GM13976 (cell line): ENCODE results near the gene CD3E.

ENCODE experiments used
- DNase-seq: peaks from one replicate; pipeline ENCODE4 v3.0.0; 2012; ENCODE audit warnings: low spot score
- in situ Hi-C: fragments of 300-500 bp; cut with MboI; formaldehyde crosslinking; loops from one replicate; pipeline ENCODE4 v1.12.0; 2022; ENCODE audit warnings: low sequenced_read_pairs, mixed read lengths, inconsistent platforms; ENCODE audit not compliant: unreplicated experiment
- TF ChIP-seq, protein P1 (sequence below): IDR thresholded peaks from 2 replicates; pipeline ENCODE4 v1.5.1; 2012; ENCODE audit warnings: borderline replicate concordance, mild to moderate bottlenecking; ENCODE audit not compliant: insufficient read depth; ENCODE audit errors: extremely low read depth, missing control alignments, control extremely low read depth

The CD3E gene

DNA sequence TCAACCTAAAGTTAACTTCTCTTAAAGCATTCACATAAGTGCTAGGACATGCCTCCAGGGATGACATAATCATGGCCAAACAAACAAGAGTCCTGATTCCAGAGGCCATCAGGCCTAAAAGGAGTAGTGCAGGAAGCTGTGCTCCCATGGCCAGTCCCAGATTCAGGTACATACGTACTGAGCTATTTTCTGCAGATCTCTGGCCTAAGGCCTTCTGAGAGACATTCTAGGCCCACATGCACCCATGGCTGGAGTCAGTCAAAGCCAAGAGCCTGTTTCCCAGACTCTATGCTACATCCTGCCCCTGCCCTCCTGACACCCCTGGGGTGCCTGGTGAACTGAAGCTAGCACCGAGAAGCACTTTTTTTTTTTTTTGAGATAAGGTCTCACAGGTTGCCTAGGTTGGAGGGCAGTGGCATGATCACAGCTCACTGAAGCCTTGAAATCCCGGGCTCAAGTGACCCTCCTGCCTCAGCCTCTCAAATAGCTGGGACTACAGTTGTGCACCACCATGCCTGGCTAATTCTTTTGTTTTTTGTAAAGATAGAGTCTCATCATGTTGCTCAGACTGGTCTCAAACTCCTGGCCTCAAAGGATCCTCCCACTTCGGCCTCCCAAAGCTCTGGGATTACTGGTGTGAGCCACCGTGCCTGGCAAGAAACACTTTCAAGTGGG is 37.4 kb downstream of the CD3E start:
- TF ChIP-seq, protein P1, sequence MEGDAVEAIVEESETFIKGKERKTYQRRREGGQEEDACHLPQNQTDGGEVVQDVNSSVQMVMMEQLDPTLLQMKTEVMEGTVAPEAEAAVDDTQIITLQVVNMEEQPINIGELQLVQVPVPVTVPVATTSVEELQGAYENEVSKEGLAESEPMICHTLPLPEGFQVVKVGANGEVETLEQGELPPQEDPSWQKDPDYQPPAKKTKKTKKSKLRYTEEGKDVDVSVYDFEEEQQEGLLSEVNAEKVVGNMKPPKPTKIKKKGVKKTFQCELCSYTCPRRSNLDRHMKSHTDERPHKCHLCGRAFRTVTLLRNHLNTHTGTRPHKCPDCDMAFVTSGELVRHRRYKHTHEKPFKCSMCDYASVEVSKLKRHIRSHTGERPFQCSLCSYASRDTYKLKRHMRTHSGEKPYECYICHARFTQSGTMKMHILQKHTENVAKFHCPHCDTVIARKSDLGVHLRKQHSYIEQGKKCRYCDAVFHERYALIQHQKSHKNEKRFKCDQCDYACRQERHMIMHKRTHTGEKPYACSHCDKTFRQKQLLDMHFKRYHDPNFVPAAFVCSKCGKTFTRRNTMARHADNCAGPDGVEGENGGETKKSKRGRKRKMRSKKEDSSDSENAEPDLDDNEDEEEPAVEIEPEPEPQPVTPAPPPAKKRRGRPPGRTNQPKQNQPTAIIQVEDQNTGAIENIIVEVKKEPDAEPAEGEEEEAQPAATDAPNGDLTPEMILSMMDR: no peak
- in situ Hi-C loops: no loop called here
- DNase-seq: no peak

GRCh38 chr11:118342503-118343161 is 38.1 kb downstream of the CD3E start, which contains the start of gene CD3D:
Gene CD3D (minus strand): TSS chr11:118342705. CDS start chr11:118342607, 98 bp downstream.
- no peak for DNase-seq
- TF ChIP-seq, protein P1: no peak
- in situ Hi-C loops: no loop called here

- TF ChIP-seq, protein P1: no peak
- in situ Hi-C loops: no loop called here
- no peak for DNase-seq
Observed at GRCh38 chr11:118343248-118343647, 38.7 kb downstream of the CD3E start.

DNA sequence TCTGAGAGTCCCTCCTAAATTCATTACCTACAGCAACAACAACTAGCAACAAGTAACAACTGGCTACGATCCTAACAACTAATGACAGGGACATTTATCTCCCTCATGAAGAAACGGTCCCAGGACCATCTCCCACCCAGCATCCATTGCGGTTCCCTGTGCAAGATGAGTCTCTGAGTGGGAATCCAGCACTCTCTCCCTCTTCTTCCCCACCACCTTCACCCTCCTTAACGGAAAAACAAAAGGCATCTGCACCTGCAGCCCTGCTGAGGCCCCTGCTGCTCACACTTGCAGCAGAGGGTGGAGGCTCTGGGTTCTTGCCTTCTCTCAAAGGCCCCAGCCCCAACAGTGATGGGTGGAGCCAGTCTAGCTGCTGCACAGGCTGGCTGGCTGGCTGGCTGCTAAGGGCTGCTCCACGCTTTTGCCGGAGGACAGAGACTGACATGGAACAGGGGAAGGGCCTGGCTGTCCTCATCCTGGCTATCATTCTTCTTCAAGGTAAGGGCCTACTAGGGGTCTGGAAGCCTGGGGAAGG is 39.5 kb downstream of the CD3E start, which contains the start of gene CD3G:
Gene CD3G, plus strand, starts transcription at position 364 of the 535 bp plus-strand sequence. Its CDS starts 80 bp downstream, at position 444.
- TF ChIP-seq, protein P1: no peak
- in situ Hi-C loops: no loop called here
- DNase-seq: no peak

DNA sequence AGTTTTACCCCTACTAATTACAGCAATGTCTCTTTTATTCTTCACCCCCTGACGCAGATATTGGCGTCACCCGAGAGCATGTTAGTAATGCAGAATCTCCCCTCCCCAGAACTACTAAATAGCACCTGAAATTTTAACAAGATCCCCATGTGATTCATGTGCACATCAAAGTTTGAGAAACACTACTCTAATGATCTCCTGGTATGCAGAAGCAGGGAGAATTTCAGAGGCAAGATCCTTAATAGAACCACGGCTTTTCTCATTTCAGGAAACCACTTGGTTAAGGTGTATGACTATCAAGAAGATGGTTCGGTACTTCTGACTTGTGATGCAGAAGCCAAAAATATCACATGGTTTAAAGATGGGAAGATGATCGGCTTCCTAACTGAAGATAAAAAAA is 44.9 kb downstream of the CD3E start:
- TF ChIP-seq, protein P1: no peak
- no peak for DNase-seq
- in situ Hi-C loops: no loop called here

DNA sequence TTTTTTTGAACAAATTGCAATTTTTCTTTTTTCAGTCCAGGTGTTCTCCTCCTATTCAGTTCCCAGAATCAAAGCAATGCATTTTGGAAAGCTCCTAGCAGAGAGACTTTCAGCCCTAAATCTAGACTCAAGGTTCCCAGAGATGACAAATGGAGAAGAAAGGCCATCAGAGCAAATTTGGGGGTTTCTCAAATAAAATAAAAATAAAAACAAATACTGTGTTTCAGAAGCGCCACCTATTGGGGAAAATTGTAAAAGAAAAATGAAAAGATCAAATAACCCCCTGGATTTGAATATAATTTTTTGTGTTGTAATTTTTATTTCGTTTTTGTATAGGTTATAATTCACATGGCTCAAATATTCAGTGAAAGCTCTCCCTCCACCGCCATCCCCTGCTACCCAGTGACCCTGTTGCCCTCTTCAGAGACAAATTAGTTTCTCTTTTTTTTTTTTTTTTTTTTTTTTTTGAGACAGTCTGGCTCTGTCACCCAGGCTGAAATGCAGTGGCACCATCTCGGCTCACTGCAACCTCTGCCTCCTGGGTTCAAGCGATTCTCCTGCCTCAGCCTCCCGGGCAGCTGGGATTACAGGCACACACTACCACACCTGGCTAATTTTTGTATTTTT is 48.7 kb downstream of the CD3E start:
- DNase-seq: peak; percentile 37
- in situ Hi-C loops: loop anchor here (10.0 kb wide), 1 partner anchor 168 kb away; no protein-coding TSS in a partner anchor
- TF ChIP-seq, protein P1: peak; percentile 21
